OCI-LY1 (cell line): ENCODE results near the gene CACNA1C.

Experiments used
- H2AFZ ChIP-seq: fragments of 200-600 bp; sonication (generic), shearing (Covaris generic); 2 replicates; pipeline ENCODE4 v1.6.0; 2014; ENCODE audit warnings: antibody characterized with exemption, mild to moderate bottlenecking, low read length
- H3F3A ChIP-seq: fragments of 200-600 bp; sonication (generic), shearing (Covaris generic); 2 replicates; pipeline ENCODE4 v1.6.0; 2014; ENCODE audit warnings: mild to moderate bottlenecking, antibody characterized with exemption, low read length, moderate library complexity; ENCODE audit not compliant: insufficient read depth
- H3K27ac ChIP-seq: fragments of 200-600 bp; sonication (generic); 2 replicates; pipeline ENCODE4 v1.5.1; 2014; ENCODE audit warnings: low read length, mixed run types, mild to moderate bottlenecking, low read depth; ENCODE audit not compliant: poor library complexity, severe bottlenecking
- H3K27me3 ChIP-seq: fragments of 200-600 bp; sonication (generic); 2 replicates; pipeline ENCODE4 v1.6.0; 2014; ENCODE audit warnings: antibody characterized with exemption, mild to moderate bottlenecking, low read length, moderate library complexity; ENCODE audit not compliant: insufficient read depth
- H3K36me3 ChIP-seq: fragments of 200-600 bp; sonication (generic); 2 replicates; pipeline ENCODE4 v1.6.1; 2014; ENCODE audit warnings: mild to moderate bottlenecking, antibody characterized with exemption, low read length, moderate library complexity, mixed read lengths; ENCODE audit not compliant: insufficient read depth
- H3K4me1 ChIP-seq: fragments of 200-600 bp; sonication (generic); 2 replicates; pipeline ENCODE4 v1.5.1; 2014; ENCODE audit warnings: mild to moderate bottlenecking, low read length, moderate library complexity; ENCODE audit not compliant: insufficient read depth, severe bottlenecking
- H3K4me2 ChIP-seq: fragments of 200-600 bp; sonication (generic), shearing (Covaris generic); 2 replicates; pipeline ENCODE4 v1.6.1; 2014; ENCODE audit warnings: low read length
- H3K4me3 ChIP-seq: fragments of 200-600 bp; sonication (generic); 2 replicates; pipeline ENCODE4 v1.5.1; 2014; ENCODE audit warnings: low read length, low read depth, mild to moderate bottlenecking, mixed read lengths; ENCODE audit not compliant: poor library complexity, severe bottlenecking
- H3K79me2 ChIP-seq: fragments of 200-600 bp; shearing (Covaris generic); 2 replicates; pipeline ENCODE4 v1.6.1; 2016; ENCODE audit warnings: mixed run types, low read length, mixed read lengths; ENCODE audit not compliant: insufficient read depth
- H3K9ac ChIP-seq: fragments of 200-600 bp; sonication (generic), shearing (Covaris generic); 2 replicates; pipeline ENCODE4 v1.6.1; 2014; ENCODE audit warnings: mild to moderate bottlenecking, low read length, mixed read lengths
- H3K9me2 ChIP-seq: fragments of 200-600 bp; sonication (generic), shearing (Covaris generic); 2 replicates; pipeline ENCODE4 v1.6.1; 2014; ENCODE audit warnings: low read depth, mild to moderate bottlenecking, low read length, mixed read lengths
- H3K9me3 ChIP-seq: fragments of 200-600 bp; shearing (Covaris generic); 2 replicates; pipeline ENCODE4 v1.6.1; 2014; ENCODE audit warnings: low read length, mixed read lengths
- H4K20me1 ChIP-seq: fragments of 200-600 bp; sonication (generic), shearing (Covaris generic); 2 replicates; pipeline ENCODE4 v1.6.0; 2016; ENCODE audit warnings: mild to moderate bottlenecking, low read length; ENCODE audit not compliant: insufficient read depth
- CTCF ChIP-seq: fragments of 200-600 bp; sonication (generic), shearing (Covaris generic); IDR thresholded peaks from 2 replicates; pipeline ENCODE4 v1.5.1; 2017; ENCODE audit warnings: mild to moderate bottlenecking, antibody characterized with exemption, low read length, moderate library complexity, mixed read lengths
- EZH2 ChIP-seq: fragments of 200-600 bp; sonication (generic), shearing (Covaris generic); IDR thresholded peaks from 2 replicates; pipeline ENCODE4 v1.8.0; 2017; ENCODE audit warnings: borderline replicate concordance, mixed run types, mild to moderate bottlenecking, antibody characterized with exemption, low read length, moderate library complexity, mixed read lengths

The CACNA1C gene

GRCh38 chr12:2151391-2151790 is 98.6 kb downstream of the CACNA1C start:
- peaks cover 17% of the 10 kb centered on the region; the same call in 1 of the 2 replicates for H3K27me3 ChIP-seq
- no peaks in the 10 kb centered on the region; the same call in 1 of the 2 replicates for H3K36me3 ChIP-seq
- no peaks in the 10 kb centered on the region for H3K79me2 ChIP-seq
- no peaks in the 10 kb centered on the region for H3K9me2 ChIP-seq
- H3K4me1 ChIP-seq = peaks cover 6% of the 10 kb centered on the region
- no peak overlapping the region for H3K9ac ChIP-seq
- no peak overlapping the region for H3K4me2 ChIP-seq
- H3K27ac ChIP-seq = no peak overlapping the region
- H3F3A ChIP-seq = no peaks in the 10 kb centered on the region
- no peak overlapping the region for H3K4me3 ChIP-seq
- no peaks in the 10 kb centered on the region for H4K20me1 ChIP-seq
- no peak for TF ChIP-seq CTCF
- no peak for TF ChIP-seq EZH2
- H3K9me3 ChIP-seq = 0 out of 2 replicates have a peak, but pooled peaks cover 5% of the 10 kb centered on the region
- no peak overlapping the region for H2AFZ ChIP-seq

- H3K4me1 ChIP-seq = peaks cover 6% of the 10 kb centered on the region
- H3K27me3 ChIP-seq = peaks cover 17% of the 10 kb centered on the region; the same call in 1 of the 2 replicates
- no peak overlapping the region for H3K27ac ChIP-seq
- no peak; the same call in 1 of the 2 replicates for TF ChIP-seq CTCF
- TF ChIP-seq EZH2 = no peak
- H3K36me3 ChIP-seq = no peaks in the 10 kb centered on the region; the same call in 1 of the 2 replicates
- H3K9ac ChIP-seq = no peak overlapping the region
- no peak overlapping the region for H2AFZ ChIP-seq
- H3K79me2 ChIP-seq = no peaks in the 10 kb centered on the region
- no peaks in the 10 kb centered on the region for H3F3A ChIP-seq
- no peak overlapping the region for H3K4me3 ChIP-seq
- 0 out of 2 replicates have a peak, but pooled peaks cover 5% of the 10 kb centered on the region for H3K9me3 ChIP-seq
- no peaks in the 10 kb centered on the region for H3K9me2 ChIP-seq
- H3K4me2 ChIP-seq = no peak overlapping the region
- H4K20me1 ChIP-seq = no peaks in the 10 kb centered on the region
These were observed 99.3 kb downstream of the CACNA1C start for GRCh38 chr12:2152134-2152533.

GRCh38 chr12:2154050-2154449 is 101.3 kb downstream of the CACNA1C start:
- TF ChIP-seq EZH2 (no peak), CTCF (no peak)
- Histone ChIP-seq H3K9ac (no peak overlapping the region), H3K9me3 (0 out of 2 replicates have a peak, but pooled peaks cover 4% of the 10 kb centered on the region), H3K9me2 (no peaks in the 10 kb centered on the region), H3K27ac (no peak overlapping the region), H3K27me3 (peaks cover 3% of the 10 kb centered on the region; the same call in 1 of the 2 replicates), H3K4me1 (peaks cover 6% of the 10 kb centered on the region), H4K20me1 (no peaks in the 10 kb centered on the region), H3K4me3 (no peak overlapping the region), H3K79me2 (no peaks in the 10 kb centered on the region), H2AFZ (no peak overlapping the region), H3K4me2 (no peak overlapping the region), H3F3A (no peaks in the 10 kb centered on the region), H3K36me3 (no peaks in the 10 kb centered on the region; the same call in 1 of the 2 replicates)
